Measurements from ENCODE around the gene PPP2R2C. TPM values are rescaled to one million over a fixed set of nuclear protein-coding genes. Genes with fewer than 3 reads are reported as not detected.
A peak's percentile ranks its signal among the peaks of the same experiment; 100 is the strongest.

The PPP2R2C gene
- total and polyA plus RNA-seq, 9 of the 15 experiments (the other 6 are each of a cell fraction or from before 2014, with no cell fraction given): 0.04 to 0.06 TPM; not detected in 7

DNA sequence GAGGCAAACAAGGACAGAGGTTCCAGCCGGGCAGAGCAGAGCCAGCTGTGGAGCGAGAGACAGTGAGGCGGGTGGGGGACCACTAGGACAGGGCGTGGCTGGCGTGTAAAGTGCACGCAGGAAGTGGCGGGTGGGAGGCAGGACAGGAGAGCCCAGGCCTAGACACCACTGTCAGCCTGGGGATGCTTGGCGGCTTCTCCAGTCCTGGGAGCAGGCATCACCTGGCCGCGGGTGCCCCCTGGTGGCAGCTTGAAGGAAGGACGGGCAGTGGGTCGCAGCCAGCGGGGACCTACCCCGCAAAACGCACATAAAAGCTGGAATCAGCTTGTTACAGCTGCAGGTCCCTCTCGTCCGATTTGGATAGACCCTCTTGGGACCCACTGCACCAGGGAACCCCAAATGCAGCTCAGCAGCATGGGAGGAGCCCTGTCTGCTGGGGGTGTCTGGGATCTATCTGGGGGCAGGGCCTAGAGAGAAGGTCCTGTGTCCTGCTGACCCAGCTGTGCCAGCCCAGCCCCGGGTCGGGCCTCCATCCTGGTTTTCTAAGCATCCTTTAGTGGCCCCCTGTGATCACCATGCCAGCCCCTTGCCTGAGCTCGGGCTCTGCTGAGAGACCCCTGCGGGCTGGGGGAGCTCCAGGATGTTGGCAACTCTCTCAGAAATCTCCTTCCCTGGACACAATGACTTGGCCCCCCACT is 145.0 kb downstream of the PPP2R2C start:
- H3K27me3 ChIP-seq (ENCODE audit: control insufficient read depth in 2 of 2, insufficient read depth in 2 of 2, low read length in 2 of 2): peaks cover 9 to 43% of the 10 kb centered on the region in 2 experiments; a peak in 4 of 5 replicates
- 4% methylated on average over 21 of the region's 21 CpGs for WGBS (ENCODE audit: insufficient coverage, low coverage, missing lambda C conversion rate)
- no peak overlapping the region for H3K4me2 ChIP-seq (ENCODE audit: insufficient read depth, low read length)
- H3K36me3 ChIP-seq (ENCODE audit: control insufficient read depth, insufficient read depth, low read length): no peaks in the 10 kb centered on the region
- BruUV-seq (replicated peaks): no TSS peak
- H3K4me1 ChIP-seq (replicated peaks in 1 of 2; ENCODE audit: control insufficient read depth in 2 of 2, insufficient read depth in 2 of 2, low read length in 2 of 2): peaks cover 0 to 8% of the 10 kb centered on the region in 2 experiments; a peak in 2 of 5 replicates
- peaks cover 10% of the 10 kb centered on the region for H4K20me1 ChIP-seq (replicated peaks; ENCODE audit: control insufficient read depth, insufficient read depth, low read length)
- ATAC-seq (peak; percentile 91), FAIRE-seq (peak; percentile 86), DNase-seq (ENCODE audit: extremely low read depth in 1 of 4, low spot score in 3 of 4) (peak; percentile 79 to 88 (median 84))
- POLR2A ChIA-PET: interaction anchor here (0.6 to 1.0 kb wide), 2 partner anchors 19 to 458 kb away, joined by 3 read pairs; no protein-coding TSS in a partner anchor
- in situ Hi-C loops (cut with MboI): loop anchor here (5.0 kb wide), 2 partner anchors 75 to 330 kb away; no protein-coding TSS in a partner anchor
- H3K9ac ChIP-seq (ENCODE audit: insufficient read depth in 1 of 2, low read depth in 2 of 2, low read length in 2 of 2): no peak overlapping the region
- H3K4me3 ChIP-seq: no peak overlapping the region
- H3K27ac ChIP-seq (ENCODE audit: extremely low read depth, low read depth, low read length): no peak overlapping the region
- H3K79me2 ChIP-seq (ENCODE audit: control insufficient read depth, insufficient read depth, low read length): no peaks in the 10 kb centered on the region
- CTCF ChIA-PET (ENCODE audit: low intra/inter-chr PET ratio): interaction anchor here (0.7 to 2.2 kb wide), 4 partner anchors 58 to 330 kb away, joined by 3 to 19 read pairs (median 9); partner anchors contain the start of gene WFS1
- intact Hi-C loops (cut with micrococcal nuclease): loop anchor here (1.0 to 2.0 kb wide), 3 partner anchors 63 to 329 kb away; no protein-coding TSS in a partner anchor
- H3K9me1 ChIP-seq (ENCODE audit: control insufficient read depth, insufficient read depth, low read length): peaks cover 2% of the 10 kb centered on the region
- no peaks in the 10 kb centered on the region for H3K9me3 ChIP-seq (replicated peaks; ENCODE audit: control insufficient read depth, insufficient read depth, low read depth, low read length)
- no peak overlapping the region for H2AFZ ChIP-seq (ENCODE audit: low read depth, low read length)
- TF ChIP-seq, protein P1, sequence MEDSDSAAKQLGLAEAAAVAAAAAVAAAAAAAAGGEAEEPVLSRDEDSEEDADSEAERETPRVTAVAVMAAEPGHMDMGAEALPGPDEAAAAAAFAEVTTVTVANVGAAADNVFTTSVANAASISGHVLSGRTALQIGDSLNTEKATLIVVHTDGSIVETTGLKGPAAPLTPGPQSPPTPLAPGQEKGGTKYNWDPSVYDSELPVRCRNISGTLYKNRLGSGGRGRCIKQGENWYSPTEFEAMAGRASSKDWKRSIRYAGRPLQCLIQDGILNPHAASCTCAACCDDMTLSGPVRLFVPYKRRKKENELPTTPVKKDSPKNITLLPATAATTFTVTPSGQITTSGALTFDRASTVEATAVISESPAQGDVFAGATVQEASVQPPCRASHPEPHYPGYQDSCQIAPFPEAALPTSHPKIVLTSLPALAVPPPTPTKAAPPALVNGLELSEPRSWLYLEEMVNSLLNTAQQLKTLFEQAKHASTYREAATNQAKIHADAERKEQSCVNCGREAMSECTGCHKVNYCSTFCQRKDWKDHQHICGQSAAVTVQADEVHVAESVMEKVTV (CRISPR knock-in tag; IDR thresholded peaks at IDR 0.05): peak; percentile 53; the same call in 1 of the 2 replicates
- TF ChIP-seq TAF15 (IDR thresholded peaks at IDR 0.05; ENCODE audit: low read depth, low read length) (no peak), SNRNP70 (optimal IDR thresholded peaks at IDR 0.05; ENCODE audit: low read depth, low read length) (no peak), ARID2 (IDR thresholded peaks at IDR 0.05) (peak; percentile 36; the same call in 1 of the 2 replicates), RB1 (IDR thresholded peaks at IDR 0.05; ENCODE audit: low read depth) (peak; percentile 75), SIN3B (IDR thresholded peaks at IDR 0.05; ENCODE audit: low read depth) (no peak), RFX7 (CRISPR knock-in tag; IDR thresholded peaks at IDR 0.05) (no peak), XRCC5 (IDR thresholded peaks at IDR 0.05; ENCODE audit: low read depth, low read length) (0 out of 2 replicates have a peak, but pooled peaks have one; percentile 54), RBM22 (IDR thresholded peaks at IDR 0.05; ENCODE audit: low read depth, low read length, poor library complexity, severe bottlenecking) (no peak), CC2D1A (IDR thresholded peaks at IDR 0.05) (0 out of 2 replicates have a peak, but pooled peaks have one; percentile 37)
- TF ChIP-seq, protein P2, sequence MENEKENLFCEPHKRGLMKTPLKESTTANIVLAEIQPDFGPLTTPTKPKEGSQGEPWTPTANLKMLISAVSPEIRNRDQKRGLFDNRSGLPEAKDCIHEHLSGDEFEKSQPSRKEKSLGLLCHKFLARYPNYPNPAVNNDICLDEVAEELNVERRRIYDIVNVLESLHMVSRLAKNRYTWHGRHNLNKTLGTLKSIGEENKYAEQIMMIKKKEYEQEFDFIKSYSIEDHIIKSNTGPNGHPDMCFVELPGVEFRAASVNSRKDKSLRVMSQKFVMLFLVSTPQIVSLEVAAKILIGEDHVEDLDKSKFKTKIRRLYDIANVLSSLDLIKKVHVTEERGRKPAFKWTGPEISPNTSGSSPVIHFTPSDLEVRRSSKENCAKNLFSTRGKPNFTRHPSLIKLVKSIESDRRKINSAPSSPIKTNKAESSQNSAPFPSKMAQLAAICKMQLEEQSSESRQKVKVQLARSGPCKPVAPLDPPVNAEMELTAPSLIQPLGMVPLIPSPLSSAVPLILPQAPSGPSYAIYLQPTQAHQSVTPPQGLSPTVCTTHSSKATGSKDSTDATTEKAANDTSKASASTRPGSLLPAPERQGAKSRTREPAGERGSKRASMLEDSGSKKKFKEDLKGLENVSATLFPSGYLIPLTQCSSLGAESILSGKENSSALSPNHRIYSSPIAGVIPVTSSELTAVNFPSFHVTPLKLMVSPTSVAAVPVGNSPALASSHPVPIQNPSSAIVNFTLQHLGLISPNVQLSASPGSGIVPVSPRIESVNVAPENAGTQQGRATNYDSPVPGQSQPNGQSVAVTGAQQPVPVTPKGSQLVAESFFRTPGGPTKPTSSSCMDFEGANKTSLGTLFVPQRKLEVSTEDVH (IDR thresholded peaks at IDR 0.05; ENCODE audit: low read depth, partially characterized antibody): no peak
- TF ChIP-seq, protein P3, sequence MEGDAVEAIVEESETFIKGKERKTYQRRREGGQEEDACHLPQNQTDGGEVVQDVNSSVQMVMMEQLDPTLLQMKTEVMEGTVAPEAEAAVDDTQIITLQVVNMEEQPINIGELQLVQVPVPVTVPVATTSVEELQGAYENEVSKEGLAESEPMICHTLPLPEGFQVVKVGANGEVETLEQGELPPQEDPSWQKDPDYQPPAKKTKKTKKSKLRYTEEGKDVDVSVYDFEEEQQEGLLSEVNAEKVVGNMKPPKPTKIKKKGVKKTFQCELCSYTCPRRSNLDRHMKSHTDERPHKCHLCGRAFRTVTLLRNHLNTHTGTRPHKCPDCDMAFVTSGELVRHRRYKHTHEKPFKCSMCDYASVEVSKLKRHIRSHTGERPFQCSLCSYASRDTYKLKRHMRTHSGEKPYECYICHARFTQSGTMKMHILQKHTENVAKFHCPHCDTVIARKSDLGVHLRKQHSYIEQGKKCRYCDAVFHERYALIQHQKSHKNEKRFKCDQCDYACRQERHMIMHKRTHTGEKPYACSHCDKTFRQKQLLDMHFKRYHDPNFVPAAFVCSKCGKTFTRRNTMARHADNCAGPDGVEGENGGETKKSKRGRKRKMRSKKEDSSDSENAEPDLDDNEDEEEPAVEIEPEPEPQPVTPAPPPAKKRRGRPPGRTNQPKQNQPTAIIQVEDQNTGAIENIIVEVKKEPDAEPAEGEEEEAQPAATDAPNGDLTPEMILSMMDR (IDR thresholded peaks at IDR 0.05 in 2 of 3, conservative IDR thresholded peaks at IDR 0.05 in 1 of 3; ENCODE audit: insufficient read depth in 2 of 3, low read depth in 1 of 3, low read length in 3 of 3): peak; percentile 88 to 92 (median 91)
- TF ChIP-seq, protein P4, sequence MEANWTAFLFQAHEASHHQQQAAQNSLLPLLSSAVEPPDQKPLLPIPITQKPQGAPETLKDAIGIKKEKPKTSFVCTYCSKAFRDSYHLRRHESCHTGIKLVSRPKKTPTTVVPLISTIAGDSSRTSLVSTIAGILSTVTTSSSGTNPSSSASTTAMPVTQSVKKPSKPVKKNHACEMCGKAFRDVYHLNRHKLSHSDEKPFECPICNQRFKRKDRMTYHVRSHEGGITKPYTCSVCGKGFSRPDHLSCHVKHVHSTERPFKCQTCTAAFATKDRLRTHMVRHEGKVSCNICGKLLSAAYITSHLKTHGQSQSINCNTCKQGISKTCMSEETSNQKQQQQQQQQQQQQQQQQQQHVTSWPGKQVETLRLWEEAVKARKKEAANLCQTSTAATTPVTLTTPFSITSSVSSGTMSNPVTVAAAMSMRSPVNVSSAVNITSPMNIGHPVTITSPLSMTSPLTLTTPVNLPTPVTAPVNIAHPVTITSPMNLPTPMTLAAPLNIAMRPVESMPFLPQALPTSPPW (CRISPR knock-in tag; IDR thresholded peaks at IDR 0.05): no peak
